SK-N-SH (cell line): ENCODE data around the gene PROM1.

Experiments used
- EP300 ChIP-seq, 2 experiments: IDR thresholded peaks; 2 replicates each; pipeline versions ENCODE4 v1.4.0 to v1.6.1; 2012; ENCODE audit warnings: borderline replicate concordance in 1 of 2, low read depth in 1 of 2, low read length in 1 of 2
- FOSL2 ChIP-seq: IDR thresholded peaks from 2 replicates; pipeline ENCODE4 v1.4.0; 2012; ENCODE audit warnings: low read depth, mild to moderate bottlenecking, moderate library complexity, borderline replicate concordance
- FOXM1 ChIP-seq: IDR thresholded peaks from 2 replicates; pipeline ENCODE4 v1.4.0; 2012; ENCODE audit warnings: low read depth, mild to moderate bottlenecking
- POLR2AphosphoS5 ChIP-seq: IDR thresholded peaks from 2 replicates; pipeline ENCODE4 v1.6.1; 2012; ENCODE audit warnings: low read depth, low read length
- RAD21 ChIP-seq: IDR thresholded peaks from 2 replicates; pipeline ENCODE4 v1.6.1; 2012; ENCODE audit warnings: mild to moderate bottlenecking, low read length
- TCF12 ChIP-seq: IDR thresholded peaks from 2 replicates; pipeline ENCODE4 v1.4.0; 2012
- YY1 ChIP-seq: IDR thresholded peaks from 2 replicates; pipeline ENCODE4 v1.4.0; 2012; ENCODE audit warnings: low read depth, mild to moderate bottlenecking
- TF ChIP-seq, protein P1 (sequence below): fragments of 200-600 bp; sonication (generic); IDR thresholded peaks from 2 replicates; pipeline ENCODE4 v1.6.1; 2017; ENCODE audit warnings: antibody characterized with exemption, mild to moderate bottlenecking, moderate library complexity
- TF ChIP-seq, protein P2 (sequence below): IDR thresholded peaks from 2 replicates; pipeline ENCODE4; 2012

DNA sequence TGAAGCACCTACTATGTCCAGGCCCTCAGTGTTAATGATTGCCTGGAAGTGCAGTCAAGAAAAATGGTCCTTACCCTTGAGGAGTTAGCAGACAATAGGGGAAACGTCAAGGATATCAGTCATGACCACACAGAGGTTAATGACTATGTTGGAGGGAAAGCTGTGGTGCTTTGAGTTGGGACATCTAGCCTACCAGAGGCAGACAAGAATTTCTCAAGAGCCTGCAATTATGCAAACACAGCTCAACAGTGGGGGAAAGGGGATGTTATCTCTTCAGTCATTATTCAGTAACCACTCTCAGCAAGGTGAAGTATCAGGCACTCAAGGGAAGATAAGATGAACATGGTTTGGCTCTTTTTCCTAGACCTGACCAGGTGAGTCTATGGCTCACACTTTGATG, 138.3 kb downstream of the PROM1 start:
- TF ChIP-seq RAD21 (no peak), TCF12 (no peak), YY1 (no peak), FOSL2 (no peak), EP300 (IDR thresholded peaks at IDR 0.05; ENCODE audit: borderline replicate concordance in 1 of 2, low read depth in 1 of 2, low read length in 1 of 2) (no peak), POLR2AphosphoS5 (no peak), FOXM1 (no peak)
- TF ChIP-seq, protein P1, sequence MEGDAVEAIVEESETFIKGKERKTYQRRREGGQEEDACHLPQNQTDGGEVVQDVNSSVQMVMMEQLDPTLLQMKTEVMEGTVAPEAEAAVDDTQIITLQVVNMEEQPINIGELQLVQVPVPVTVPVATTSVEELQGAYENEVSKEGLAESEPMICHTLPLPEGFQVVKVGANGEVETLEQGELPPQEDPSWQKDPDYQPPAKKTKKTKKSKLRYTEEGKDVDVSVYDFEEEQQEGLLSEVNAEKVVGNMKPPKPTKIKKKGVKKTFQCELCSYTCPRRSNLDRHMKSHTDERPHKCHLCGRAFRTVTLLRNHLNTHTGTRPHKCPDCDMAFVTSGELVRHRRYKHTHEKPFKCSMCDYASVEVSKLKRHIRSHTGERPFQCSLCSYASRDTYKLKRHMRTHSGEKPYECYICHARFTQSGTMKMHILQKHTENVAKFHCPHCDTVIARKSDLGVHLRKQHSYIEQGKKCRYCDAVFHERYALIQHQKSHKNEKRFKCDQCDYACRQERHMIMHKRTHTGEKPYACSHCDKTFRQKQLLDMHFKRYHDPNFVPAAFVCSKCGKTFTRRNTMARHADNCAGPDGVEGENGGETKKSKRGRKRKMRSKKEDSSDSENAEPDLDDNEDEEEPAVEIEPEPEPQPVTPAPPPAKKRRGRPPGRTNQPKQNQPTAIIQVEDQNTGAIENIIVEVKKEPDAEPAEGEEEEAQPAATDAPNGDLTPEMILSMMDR = no peak
- TF ChIP-seq, protein P2, sequence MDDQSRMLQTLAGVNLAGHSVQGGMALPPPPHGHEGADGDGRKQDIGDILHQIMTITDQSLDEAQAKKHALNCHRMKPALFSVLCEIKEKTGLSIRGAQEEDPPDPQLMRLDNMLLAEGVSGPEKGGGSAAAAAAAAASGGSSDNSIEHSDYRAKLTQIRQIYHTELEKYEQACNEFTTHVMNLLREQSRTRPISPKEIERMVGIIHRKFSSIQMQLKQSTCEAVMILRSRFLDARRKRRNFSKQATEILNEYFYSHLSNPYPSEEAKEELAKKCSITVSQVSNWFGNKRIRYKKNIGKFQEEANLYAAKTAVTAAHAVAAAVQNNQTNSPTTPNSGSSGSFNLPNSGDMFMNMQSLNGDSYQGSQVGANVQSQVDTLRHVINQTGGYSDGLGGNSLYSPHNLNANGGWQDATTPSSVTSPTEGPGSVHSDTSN = no peak
